ENCODE measurements around the gene LAGE3. TPM values are rescaled to one million over a fixed set of nuclear protein-coding genes. Genes with fewer than 3 reads are reported as not detected.

LAGE3 gene
- total and polyA plus RNA-seq, 2 donors (not counting 3 experiments of a cell fraction or from before 2014, with no cell fraction given): 14.3 to 31.9 TPM

DNA sequence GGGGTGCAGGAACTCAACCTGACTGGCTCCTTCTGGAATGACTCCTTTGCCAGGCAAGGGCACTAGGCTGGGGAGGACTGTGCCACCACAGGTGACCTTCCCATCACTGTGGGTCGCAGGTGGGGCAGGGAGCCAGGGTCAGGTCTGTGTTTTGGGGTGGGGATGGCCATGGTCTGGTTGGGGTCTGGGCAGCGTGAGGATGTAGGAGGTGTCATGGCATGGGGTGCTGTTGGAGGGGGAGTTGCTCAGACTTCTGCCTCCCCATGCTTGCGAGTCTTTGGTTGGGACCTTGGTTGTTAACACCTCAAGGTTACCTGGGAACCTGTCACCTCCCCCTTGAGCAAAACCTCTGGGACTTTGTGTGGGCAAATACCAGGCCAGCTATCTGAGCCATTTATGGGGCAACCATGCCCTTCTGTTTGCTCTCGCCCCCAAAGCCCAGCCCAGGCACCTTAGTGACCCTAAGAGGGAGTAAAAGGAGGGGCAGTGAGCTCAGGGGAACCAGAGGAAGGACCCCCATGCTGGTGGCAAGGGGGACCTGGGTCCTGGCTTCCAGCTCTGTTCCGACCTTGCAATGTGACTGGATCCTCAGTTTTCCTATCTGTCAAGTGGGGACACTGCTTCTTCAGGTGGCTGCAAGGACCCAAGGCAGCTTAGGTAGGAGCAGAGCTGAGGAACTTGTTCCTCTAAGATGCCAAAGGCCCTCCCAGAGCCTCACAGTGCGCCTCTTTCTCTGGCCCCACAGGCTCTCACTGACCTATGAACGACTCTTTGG is 44.5 kb downstream of the LAGE3 start:
- H3K4me3 ChIP-seq (replicated peaks in 1 of 3; ENCODE audit: insufficient read depth in 1 of 3, low read depth in 1 of 3, low read length in 3 of 3): no peak overlapping the region
- no peaks in the 10 kb centered on the region for H4K20me1 ChIP-seq (replicated peaks; ENCODE audit: control insufficient read depth, extremely low read depth, insufficient read depth, low read length)
- peaks cover 2 to 26% of the 10 kb centered on the region in 2 experiments for H3K36me3 ChIP-seq (ENCODE audit: control insufficient read depth in 2 of 2, extremely low read depth in 1 of 2, insufficient read depth in 2 of 2, low read length in 2 of 2)
- no peak for FAIRE-seq
- DNase-seq (ENCODE audit: low read depth, low spot score): no peak
- intact Hi-C loops (cut with micrococcal nuclease) (no loop called here), dilution Hi-C loops (cut with MboI; ENCODE audit: extremely low pct_ligation_motif_present, low sequenced_read_pairs) (no loop called here)
- BruUV-seq (replicated peaks): no TSS peak
- H3K27me3 ChIP-seq (ENCODE audit: control insufficient read depth in 2 of 2, insufficient read depth in 2 of 2, low read length in 2 of 2): no peaks in the 10 kb centered on the region
- H3K9me3 ChIP-seq (replicated peaks; ENCODE audit: control insufficient read depth, insufficient read depth, low read length): no peaks in the 10 kb centered on the region
- peaks cover 41% of the 10 kb centered on the region for H3K79me2 ChIP-seq (ENCODE audit: control insufficient read depth, insufficient read depth, low read length)
- no peak for TF ChIP-seq POLR2AphosphoS5 (IDR thresholded peaks at IDR 0.05; ENCODE audit: insufficient read depth, low read depth, low read length)
- no peak for TF ChIP-seq GATA2 (IDR thresholded peaks at IDR 0.05; ENCODE audit: insufficient read depth, insufficient read length, low read depth, low read length)
- no peak for TF ChIP-seq EZH2 (IDR thresholded peaks at IDR 0.05; ENCODE audit: borderline replicate concordance, low read depth, low read length, severe bottlenecking)
- TF ChIP-seq POLR2A (IDR thresholded peaks at IDR 0.05; ENCODE audit: low read depth, low read length): no peak
- TF ChIP-seq JUN (IDR thresholded peaks at IDR 0.05; ENCODE audit: borderline replicate concordance, insufficient read depth, insufficient read length, low read depth): no peak
- TF ChIP-seq, protein P1, sequence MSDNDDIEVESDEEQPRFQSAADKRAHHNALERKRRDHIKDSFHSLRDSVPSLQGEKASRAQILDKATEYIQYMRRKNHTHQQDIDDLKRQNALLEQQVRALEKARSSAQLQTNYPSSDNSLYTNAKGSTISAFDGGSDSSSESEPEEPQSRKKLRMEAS (IDR thresholded peaks at IDR 0.05; ENCODE audit: insufficient read depth, insufficient read length): no peak
- TF ChIP-seq MYC (IDR thresholded peaks at IDR 0.05; ENCODE audit: low read depth, low read length): no peak
- TF ChIP-seq, protein P2, sequence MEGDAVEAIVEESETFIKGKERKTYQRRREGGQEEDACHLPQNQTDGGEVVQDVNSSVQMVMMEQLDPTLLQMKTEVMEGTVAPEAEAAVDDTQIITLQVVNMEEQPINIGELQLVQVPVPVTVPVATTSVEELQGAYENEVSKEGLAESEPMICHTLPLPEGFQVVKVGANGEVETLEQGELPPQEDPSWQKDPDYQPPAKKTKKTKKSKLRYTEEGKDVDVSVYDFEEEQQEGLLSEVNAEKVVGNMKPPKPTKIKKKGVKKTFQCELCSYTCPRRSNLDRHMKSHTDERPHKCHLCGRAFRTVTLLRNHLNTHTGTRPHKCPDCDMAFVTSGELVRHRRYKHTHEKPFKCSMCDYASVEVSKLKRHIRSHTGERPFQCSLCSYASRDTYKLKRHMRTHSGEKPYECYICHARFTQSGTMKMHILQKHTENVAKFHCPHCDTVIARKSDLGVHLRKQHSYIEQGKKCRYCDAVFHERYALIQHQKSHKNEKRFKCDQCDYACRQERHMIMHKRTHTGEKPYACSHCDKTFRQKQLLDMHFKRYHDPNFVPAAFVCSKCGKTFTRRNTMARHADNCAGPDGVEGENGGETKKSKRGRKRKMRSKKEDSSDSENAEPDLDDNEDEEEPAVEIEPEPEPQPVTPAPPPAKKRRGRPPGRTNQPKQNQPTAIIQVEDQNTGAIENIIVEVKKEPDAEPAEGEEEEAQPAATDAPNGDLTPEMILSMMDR (IDR thresholded peaks at IDR 0.05; ENCODE audit: extremely low read depth in 1 of 2, insufficient read depth in 1 of 2, low read depth in 1 of 2, low read length in 2 of 2): no peak
- TF ChIP-seq FOS (IDR thresholded peaks at IDR 0.05; ENCODE audit: borderline replicate concordance, insufficient read depth, low read length): no peak
- peaks cover 21% of the 10 kb centered on the region for H3K4me1 ChIP-seq (ENCODE audit: control insufficient read depth, extremely low read depth, insufficient read depth, low read length)
- no peak overlapping the region for H3K9ac ChIP-seq (replicated peaks; ENCODE audit: extremely low read depth, insufficient read depth, low read length)
- H3K4me2 ChIP-seq (ENCODE audit: insufficient read depth, low read length): no peak overlapping the region
- H3K27ac ChIP-seq (ENCODE audit: insufficient read depth, low read depth, low read length): no peak overlapping the region
- POLR2A ChIA-PET: no interaction called here
- H3K9me1 ChIP-seq (replicated peaks; ENCODE audit: control insufficient read depth, extremely low read depth, insufficient read depth, low read length): no peaks in the 10 kb centered on the region
- no peak overlapping the region for H2AFZ ChIP-seq (ENCODE audit: low read depth, low read length)
- CTCF ChIA-PET: interaction anchor here (1.5 kb wide), 1 partner anchor 10 kb away, joined by 4 read pairs; no protein-coding TSS in a partner anchor

Measured in endothelial cell of umbilical vein (primary cell).